ENCODE measurements around the gene MCM3AP.

The MCM3AP gene

DNA sequence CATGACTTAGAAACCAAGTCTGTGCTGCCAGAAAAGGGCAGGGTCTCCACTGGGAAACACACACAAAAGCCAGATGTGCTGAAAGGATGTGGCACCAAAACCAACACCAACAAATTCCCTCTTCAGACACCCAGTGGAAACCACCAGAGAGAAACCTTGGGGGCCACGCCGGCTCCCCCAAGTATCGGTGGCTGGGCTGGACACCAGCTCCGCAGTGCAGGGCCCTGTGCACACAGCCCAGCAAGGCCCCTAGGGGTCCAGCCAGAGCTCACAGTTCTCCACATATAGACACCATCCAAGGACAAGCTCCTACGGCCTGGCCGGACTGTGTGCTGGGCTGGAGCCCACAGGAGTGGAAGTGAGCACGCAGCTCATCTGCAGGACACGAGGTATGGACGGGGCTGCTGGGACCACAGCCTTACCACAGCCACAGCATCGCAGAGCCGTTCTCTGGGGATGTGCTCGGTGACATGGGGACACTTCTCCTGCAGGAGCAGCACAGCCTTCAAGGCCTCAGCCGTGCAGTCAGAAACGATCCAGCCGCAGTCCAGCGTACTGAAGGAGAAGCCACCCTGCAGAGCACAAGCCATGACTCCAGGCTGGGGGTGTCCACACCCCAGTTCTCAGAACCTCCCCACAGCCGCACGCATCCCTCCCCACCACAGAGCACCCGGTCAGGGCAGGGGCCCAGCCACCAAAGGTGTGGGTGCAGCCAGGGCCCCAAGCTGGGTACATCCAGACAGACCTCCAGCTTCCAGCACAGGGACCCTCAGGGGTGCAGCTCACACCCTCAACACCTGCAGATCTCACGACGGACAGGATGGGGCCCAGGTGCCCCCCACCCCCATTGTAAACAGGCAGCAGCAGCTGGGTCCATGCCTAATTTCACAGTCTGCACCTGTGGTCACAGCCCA, 78.1 kb downstream of the MCM3AP start:
- peaks cover 18% of the 10 kb centered on the region for H4K20me1 ChIP-seq (ENCODE audit: insufficient read depth, low read length)
- no peak overlapping the region for H3K9ac ChIP-seq (ENCODE audit: low read depth, low read length)

DNA sequence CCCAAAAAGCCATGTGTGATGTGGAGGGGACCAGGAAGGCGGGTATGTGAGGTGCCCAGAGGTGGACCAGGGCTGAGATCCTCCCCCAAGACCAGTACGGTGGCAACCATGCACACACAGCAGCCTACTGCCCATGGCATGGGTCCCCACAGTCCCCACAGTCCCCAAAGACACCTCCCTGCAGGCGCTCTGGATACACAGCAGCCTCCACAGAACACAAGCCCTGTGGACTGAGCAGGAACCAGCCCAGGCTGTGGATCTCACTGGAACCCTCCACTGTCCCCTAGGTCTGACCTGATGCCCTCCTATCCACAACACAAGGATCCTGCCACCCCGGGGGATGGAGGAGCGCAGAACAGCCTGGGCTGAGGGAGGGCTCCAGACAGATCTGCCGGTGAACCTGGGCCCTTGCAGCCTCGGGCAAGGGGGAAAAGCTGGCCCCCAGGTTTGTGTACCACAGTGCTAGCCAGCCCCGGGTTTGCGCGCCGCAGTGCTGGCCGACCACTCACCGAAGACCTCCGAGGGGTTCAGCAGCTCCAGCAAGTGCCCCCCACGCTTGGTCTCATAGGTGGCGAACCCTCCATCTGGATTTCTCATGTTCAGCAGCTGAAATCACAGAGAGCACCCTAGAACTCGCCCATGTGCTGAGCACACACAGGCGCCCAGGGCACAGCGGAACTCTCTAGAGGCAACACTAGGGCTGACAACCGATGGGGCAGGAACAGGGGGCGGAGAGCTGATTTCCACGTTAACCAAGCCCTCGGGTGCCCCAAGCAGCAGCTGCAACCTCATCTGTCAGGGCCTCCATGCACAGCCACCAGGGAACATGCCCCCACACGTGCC, 79.0 kb downstream of the MCM3AP start:
- peaks cover 74% of the 10 kb centered on the region for H3K36me3 ChIP-seq (ENCODE audit: insufficient read depth, low read length)
- H3K4me2 ChIP-seq (ENCODE audit: insufficient read depth, low read length), result no peak overlapping the region
- H3K9me3 ChIP-seq (ENCODE audit: insufficient read depth, low read length, severe bottlenecking), result no peaks in the 10 kb centered on the region
- no peaks in the 10 kb centered on the region for H3K4me1 ChIP-seq (ENCODE audit: insufficient read depth, low read length)
- no peak for DNase-seq
- TF ChIP-seq EZH2 (IDR thresholded peaks at IDR 0.05; ENCODE audit: borderline replicate concordance, low read depth, low read length, severe bottlenecking), result no peak
- TF ChIP-seq, protein P1, sequence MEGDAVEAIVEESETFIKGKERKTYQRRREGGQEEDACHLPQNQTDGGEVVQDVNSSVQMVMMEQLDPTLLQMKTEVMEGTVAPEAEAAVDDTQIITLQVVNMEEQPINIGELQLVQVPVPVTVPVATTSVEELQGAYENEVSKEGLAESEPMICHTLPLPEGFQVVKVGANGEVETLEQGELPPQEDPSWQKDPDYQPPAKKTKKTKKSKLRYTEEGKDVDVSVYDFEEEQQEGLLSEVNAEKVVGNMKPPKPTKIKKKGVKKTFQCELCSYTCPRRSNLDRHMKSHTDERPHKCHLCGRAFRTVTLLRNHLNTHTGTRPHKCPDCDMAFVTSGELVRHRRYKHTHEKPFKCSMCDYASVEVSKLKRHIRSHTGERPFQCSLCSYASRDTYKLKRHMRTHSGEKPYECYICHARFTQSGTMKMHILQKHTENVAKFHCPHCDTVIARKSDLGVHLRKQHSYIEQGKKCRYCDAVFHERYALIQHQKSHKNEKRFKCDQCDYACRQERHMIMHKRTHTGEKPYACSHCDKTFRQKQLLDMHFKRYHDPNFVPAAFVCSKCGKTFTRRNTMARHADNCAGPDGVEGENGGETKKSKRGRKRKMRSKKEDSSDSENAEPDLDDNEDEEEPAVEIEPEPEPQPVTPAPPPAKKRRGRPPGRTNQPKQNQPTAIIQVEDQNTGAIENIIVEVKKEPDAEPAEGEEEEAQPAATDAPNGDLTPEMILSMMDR (IDR thresholded peaks at IDR 0.05; ENCODE audit: borderline replicate concordance, extremely low read depth, low read length, poor library complexity, severe bottlenecking), result no peak
- no peak overlapping the region for H3K4me3 ChIP-seq (ENCODE audit: low read depth in 1 of 2, low read length in 2 of 2)
- peaks cover 16% of the 10 kb centered on the region for H4K20me1 ChIP-seq (ENCODE audit: insufficient read depth, low read length)
- no peak for ATAC-seq (ENCODE audit: insufficient read depth, low read depth)
- H3K79me2 ChIP-seq (ENCODE audit: insufficient read depth, low read length), result no peaks in the 10 kb centered on the region
- H3K27ac ChIP-seq (ENCODE audit: low read length), result no peak overlapping the region
- no peak overlapping the region for H2AFZ ChIP-seq (ENCODE audit: low read depth, low read length)
- no peak overlapping the region for H3K9ac ChIP-seq (ENCODE audit: low read depth, low read length)
- H3K27me3 ChIP-seq (ENCODE audit: insufficient read depth, low read length, poor library complexity), result no peaks in the 10 kb centered on the region

More for the DNA sequence above, 78.1 kb downstream of the MCM3AP start:
- Histone ChIP-seq H3K4me3 (ENCODE audit: low read depth in 1 of 2, low read length in 2 of 2) (no peak overlapping the region), H3K27me3 (ENCODE audit: insufficient read depth, low read length, poor library complexity) (no peaks in the 10 kb centered on the region), H3K4me2 (ENCODE audit: insufficient read depth, low read length) (no peak overlapping the region), H3K9me3 (ENCODE audit: insufficient read depth, low read length, severe bottlenecking) (no peaks in the 10 kb centered on the region), H2AFZ (ENCODE audit: low read depth, low read length) (no peak overlapping the region), H3K36me3 (ENCODE audit: insufficient read depth, low read length) (peaks cover 83% of the 10 kb centered on the region), H3K4me1 (ENCODE audit: insufficient read depth, low read length) (no peaks in the 10 kb centered on the region), H3K79me2 (ENCODE audit: insufficient read depth, low read length) (no peaks in the 10 kb centered on the region), H3K27ac (ENCODE audit: low read length) (no peak overlapping the region)
- no peak for TF ChIP-seq EZH2 (IDR thresholded peaks at IDR 0.05; ENCODE audit: borderline replicate concordance, low read depth, low read length, severe bottlenecking)
- TF ChIP-seq, protein P1 (IDR thresholded peaks at IDR 0.05; ENCODE audit: borderline replicate concordance, extremely low read depth, low read length, poor library complexity, severe bottlenecking), result no peak
- ATAC-seq (ENCODE audit: insufficient read depth, low read depth), result no peak
- DNase-seq, result no peak

DNA sequence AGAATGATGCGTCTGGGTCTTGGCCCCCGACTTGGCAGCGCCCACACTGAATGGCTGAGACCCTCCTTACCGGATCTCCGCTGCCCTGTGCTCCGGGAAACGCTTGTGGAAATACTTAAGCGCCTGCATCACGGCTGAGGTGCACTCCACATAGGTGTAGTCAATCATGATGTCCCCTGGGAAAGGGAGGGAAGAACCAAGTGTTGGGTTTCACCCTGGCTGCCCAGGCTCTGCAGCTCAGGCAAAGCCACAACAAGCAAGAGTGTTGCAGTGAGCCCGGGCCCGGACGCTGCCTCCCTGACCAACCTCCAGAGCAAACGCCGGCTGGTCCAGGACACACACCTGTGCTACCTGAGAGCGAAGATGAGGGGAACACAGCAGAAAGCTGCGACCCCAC, 79.6 kb downstream of the MCM3AP start:
- TF ChIP-seq, protein P1 (IDR thresholded peaks at IDR 0.05; ENCODE audit: borderline replicate concordance, extremely low read depth, low read length, poor library complexity, severe bottlenecking), result no peak
- no peak for TF ChIP-seq EZH2 (IDR thresholded peaks at IDR 0.05; ENCODE audit: borderline replicate concordance, low read depth, low read length, severe bottlenecking)
- no peaks in the 10 kb centered on the region for H3K9me3 ChIP-seq (ENCODE audit: insufficient read depth, low read length, severe bottlenecking)

More for the DNA sequence above, 79.6 kb downstream of the MCM3AP start:
- no peaks in the 10 kb centered on the region for H3K27me3 ChIP-seq (ENCODE audit: insufficient read depth, low read length, poor library complexity)
- no peak overlapping the region for H2AFZ ChIP-seq (ENCODE audit: low read depth, low read length)
- no peak for DNase-seq
- H3K4me3 ChIP-seq (ENCODE audit: low read depth in 1 of 2, low read length in 2 of 2), result no peak overlapping the region
- no peak overlapping the region for H3K9ac ChIP-seq (ENCODE audit: low read depth, low read length)
- no peak overlapping the region for H3K4me2 ChIP-seq (ENCODE audit: insufficient read depth, low read length)
- H3K27ac ChIP-seq (ENCODE audit: low read length), result no peak overlapping the region
- ATAC-seq (ENCODE audit: insufficient read depth, low read depth), result no peak
- H3K36me3 ChIP-seq (ENCODE audit: insufficient read depth, low read length), result peaks cover 73% of the 10 kb centered on the region
- no peaks in the 10 kb centered on the region for H3K4me1 ChIP-seq (ENCODE audit: insufficient read depth, low read length)
- H3K79me2 ChIP-seq (ENCODE audit: insufficient read depth, low read length), result no peaks in the 10 kb centered on the region
- peaks cover 16% of the 10 kb centered on the region for H4K20me1 ChIP-seq (ENCODE audit: insufficient read depth, low read length)
